ENCODE measurements around the gene XAGE1B. TPM values are rescaled to one million over a fixed set of nuclear protein-coding genes. Genes with fewer than 3 reads are reported as not detected.

Gene XAGE1B
- total RNA-seq, 2 donors from 2014 or later = not detected

Other genes starting within 250 kb of the XAGE1B start
- gene XAGE2, start 148.0 kb downstream of the XAGE1B start, total RNA-seq = not detected
- not detected for gene XAGE1A, start 21.3 kb downstream of the XAGE1B start, total RNA-seq
- not detected for gene SSX7, start 137.8 kb upstream of the XAGE1B start, total RNA-seq
- gene SSX2, start 190.1 kb upstream of the XAGE1B start, total RNA-seq = not detected
- not detected for gene SSX2B, start 234.2 kb upstream of the XAGE1B start, total RNA-seq

Measured in left cardiac atrium (tissue), 2 donors.